Sigmoid colon (tissue), 4 donors: ENCODE results near the gene DGKI.

ENCODE experiments used
- EP300 ChIP-seq, 4 donors: sonication (generic); formaldehyde crosslinking; IDR thresholded peaks; one replicate each; pipeline ENCODE4 v1.6.1; 2017; ENCODE audit warnings: antibody characterized with exemption in 4 of 4
- TF ChIP-seq, protein P1 (sequence below), 4 experiments: fragments of 450-650 bp in 3 of 4; fragments of 200-600 bp in 1 of 4; IDR thresholded peaks; one replicate each; pipeline ENCODE4 v1.5.1; 2016 to 2019; ENCODE audit warnings: antibody characterized with exemption in 4 of 4, mild to moderate bottlenecking in 3 of 4, moderate library complexity in 2 of 4

DNA sequence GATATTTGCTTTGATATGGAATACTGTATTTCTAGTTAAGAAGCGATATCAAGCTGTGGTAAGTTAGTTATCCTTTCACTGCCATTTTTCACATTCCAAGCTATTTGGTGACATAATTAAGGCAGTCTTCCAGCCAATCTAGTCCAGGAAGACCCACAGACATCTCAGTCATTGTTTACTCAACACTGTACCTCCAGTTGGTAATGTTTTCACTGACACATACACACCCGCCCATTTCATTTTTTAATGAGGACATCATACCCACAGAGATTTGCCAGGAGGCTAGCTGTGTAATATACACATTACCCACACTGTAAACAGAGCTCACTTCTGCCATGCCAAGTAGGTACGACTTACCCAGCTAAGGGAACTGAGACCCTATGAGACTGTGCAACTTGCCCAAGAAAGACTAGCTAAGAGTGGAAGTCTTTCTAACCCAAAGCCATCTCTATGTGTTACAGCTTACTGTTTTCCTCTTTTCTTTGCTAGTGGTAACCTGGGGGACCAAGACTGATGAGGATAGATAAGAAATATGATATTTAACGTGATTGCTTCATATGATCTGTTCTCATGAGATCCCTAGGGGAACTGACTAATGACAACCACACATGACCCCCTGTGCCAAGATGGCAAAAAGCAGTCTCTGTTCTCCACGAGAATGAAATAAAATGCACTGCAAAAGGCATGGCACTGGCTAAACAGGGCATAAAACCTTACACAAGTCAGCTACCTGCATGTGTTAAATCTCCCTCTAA lies 179.0 kb downstream of the DGKI start:
- TF ChIP-seq, protein P1, sequence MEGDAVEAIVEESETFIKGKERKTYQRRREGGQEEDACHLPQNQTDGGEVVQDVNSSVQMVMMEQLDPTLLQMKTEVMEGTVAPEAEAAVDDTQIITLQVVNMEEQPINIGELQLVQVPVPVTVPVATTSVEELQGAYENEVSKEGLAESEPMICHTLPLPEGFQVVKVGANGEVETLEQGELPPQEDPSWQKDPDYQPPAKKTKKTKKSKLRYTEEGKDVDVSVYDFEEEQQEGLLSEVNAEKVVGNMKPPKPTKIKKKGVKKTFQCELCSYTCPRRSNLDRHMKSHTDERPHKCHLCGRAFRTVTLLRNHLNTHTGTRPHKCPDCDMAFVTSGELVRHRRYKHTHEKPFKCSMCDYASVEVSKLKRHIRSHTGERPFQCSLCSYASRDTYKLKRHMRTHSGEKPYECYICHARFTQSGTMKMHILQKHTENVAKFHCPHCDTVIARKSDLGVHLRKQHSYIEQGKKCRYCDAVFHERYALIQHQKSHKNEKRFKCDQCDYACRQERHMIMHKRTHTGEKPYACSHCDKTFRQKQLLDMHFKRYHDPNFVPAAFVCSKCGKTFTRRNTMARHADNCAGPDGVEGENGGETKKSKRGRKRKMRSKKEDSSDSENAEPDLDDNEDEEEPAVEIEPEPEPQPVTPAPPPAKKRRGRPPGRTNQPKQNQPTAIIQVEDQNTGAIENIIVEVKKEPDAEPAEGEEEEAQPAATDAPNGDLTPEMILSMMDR (IDR thresholded peaks at IDR 0.05) = no peak
- TF ChIP-seq EP300 (IDR thresholded peaks at IDR 0.05) = no peak
